ENCODE data around the gene GSTO2.

GSTO2 gene

DNA sequence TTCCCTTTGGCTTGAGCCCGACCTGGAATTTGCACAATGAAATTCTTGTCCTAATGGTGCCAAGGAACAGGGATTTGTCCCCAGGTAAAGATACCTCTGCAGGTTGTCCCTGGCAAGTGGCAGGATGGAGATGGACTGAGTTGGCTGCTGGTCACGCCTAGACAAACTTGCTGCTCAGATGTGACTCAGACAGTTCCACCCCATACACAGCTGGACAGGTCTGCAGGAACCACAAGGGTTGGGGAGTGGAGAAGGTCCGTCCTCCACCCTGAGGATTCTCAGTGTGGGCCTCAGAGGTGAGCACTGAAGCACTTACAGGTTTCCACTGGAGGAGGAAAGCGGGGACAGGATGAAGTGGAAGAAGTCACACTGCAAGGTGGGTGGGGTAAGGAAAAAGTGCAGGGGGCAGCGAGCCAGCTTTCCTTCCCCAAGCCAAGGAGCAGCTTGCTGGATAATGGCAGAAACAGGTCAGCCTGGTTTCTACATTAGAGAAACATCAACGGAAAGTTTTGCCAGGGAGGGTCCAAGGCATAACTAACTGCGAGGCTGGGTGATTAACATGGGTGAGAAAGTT is 48.8 kb downstream of the GSTO2 start:
- no peaks in the 10 kb centered on the region for H3K36me3 ChIP-seq (ENCODE audit: control insufficient read depth, insufficient read depth, low read length)
- 92% methylated on average over 7 of the region's 7 CpGs for WGBS, 2 experiments
- H3K27me3 ChIP-seq (ENCODE audit: control insufficient read depth, insufficient read depth, low read length, poor library complexity, severe bottlenecking), result peaks cover 8% of the 10 kb centered on the region
- no peaks in the 10 kb centered on the region for H3K9me3 ChIP-seq (ENCODE audit: control insufficient read depth, low read length)
- H3K27ac ChIP-seq (ENCODE audit: insufficient read depth, low read depth, low read length, poor library complexity, severe bottlenecking), result no peak overlapping the region
- no peak overlapping the region for H3K4me3 ChIP-seq (ENCODE audit: insufficient read depth, low read depth, low read length)
- H3K4me1 ChIP-seq (ENCODE audit: control insufficient read depth, insufficient read depth, low read length), result peaks cover 12% of the 10 kb centered on the region

DNA sequence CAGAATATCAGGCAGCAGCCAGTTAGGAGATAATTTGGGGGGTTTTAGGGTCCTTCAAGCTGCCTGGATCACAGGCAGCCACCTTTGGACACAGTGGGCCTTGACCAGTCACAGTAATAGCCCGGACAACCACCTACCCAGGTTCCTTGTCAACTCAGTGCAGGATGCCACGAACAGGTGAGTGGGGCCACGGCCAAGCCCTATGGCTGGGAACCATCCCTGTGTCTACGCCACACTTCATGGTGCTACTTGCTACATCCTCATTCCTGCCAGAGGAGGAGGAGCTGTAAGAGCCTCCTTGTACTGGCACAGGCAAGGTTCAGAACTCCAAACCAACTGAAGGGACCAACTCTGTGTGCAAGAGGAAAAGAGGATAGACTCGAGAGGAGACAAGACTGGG is 49.3 kb downstream of the GSTO2 start:
- 91 to 92% methylated on average over 5 of the region's 5 CpGs for WGBS, 2 experiments
- H3K36me3 ChIP-seq (ENCODE audit: control insufficient read depth, insufficient read depth, low read length), result no peaks in the 10 kb centered on the region
- peaks cover 13% of the 10 kb centered on the region for H3K4me1 ChIP-seq (ENCODE audit: control insufficient read depth, insufficient read depth, low read length)

DNA sequence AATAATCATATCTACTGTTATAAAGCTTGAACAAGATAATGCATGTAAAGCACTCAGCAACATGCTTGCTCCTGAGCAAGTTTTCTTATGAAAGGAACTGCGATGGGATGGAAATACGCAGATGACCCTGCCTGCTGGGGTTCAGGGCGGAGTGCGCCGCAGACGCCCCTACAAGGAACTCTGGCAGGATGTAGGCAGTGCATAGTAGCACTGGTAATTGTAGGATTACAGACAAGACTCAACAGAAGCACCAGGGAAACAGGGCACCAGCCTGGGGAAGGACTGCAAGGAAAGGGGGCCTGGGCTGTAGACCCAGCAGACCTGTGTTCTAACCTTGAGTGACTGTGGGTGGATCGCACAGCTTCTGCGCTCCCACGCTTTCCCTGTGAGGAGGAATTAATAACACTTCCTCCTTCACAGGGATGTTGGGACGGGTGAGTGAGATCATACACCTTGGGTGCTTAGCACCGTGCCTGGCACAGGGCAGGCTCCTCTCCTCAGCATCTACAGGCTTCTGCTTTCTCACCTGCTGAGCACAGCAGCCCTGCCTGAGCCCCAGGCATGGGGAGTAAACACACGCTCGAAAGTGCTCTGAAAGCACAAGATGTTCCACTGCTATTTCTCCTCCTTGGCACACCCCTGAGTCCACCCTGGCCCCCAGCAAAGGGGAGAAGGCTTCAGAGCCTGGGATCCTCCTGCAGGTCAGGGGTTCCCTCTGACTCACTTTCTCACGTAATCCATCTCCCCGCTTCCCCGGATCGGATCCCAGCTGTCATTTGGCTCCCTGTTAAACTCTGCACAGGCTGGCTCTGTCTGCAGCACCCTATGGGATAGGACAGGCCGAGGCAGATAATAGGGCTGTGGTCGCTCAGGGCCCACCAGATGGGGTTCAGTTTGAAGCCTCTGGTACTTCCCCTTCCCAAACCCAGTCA is 50.1 kb downstream of the GSTO2 start:
- no peak overlapping the region for H3K27ac ChIP-seq (ENCODE audit: insufficient read depth, low read depth, low read length, poor library complexity, severe bottlenecking)
- no peaks in the 10 kb centered on the region for H3K36me3 ChIP-seq (ENCODE audit: control insufficient read depth, insufficient read depth, low read length)
- H3K27me3 ChIP-seq (ENCODE audit: control insufficient read depth, insufficient read depth, low read length, poor library complexity, severe bottlenecking), result peaks cover 16% of the 10 kb centered on the region
- H3K9me3 ChIP-seq (ENCODE audit: control insufficient read depth, low read length), result no peaks in the 10 kb centered on the region
- 90 to 92% methylated on average over 19 of the region's 19 CpGs for WGBS, 2 experiments
- H3K4me1 ChIP-seq (ENCODE audit: control insufficient read depth, insufficient read depth, low read length), result peaks cover 13% of the 10 kb centered on the region
- no peak overlapping the region for H3K4me3 ChIP-seq (ENCODE audit: insufficient read depth, low read depth, low read length)

More for the DNA sequence above, 49.3 kb downstream of the GSTO2 start:
- H3K27ac ChIP-seq (ENCODE audit: insufficient read depth, low read depth, low read length, poor library complexity, severe bottlenecking), result no peak overlapping the region
- H3K4me3 ChIP-seq (ENCODE audit: insufficient read depth, low read depth, low read length), result no peak overlapping the region
- H3K27me3 ChIP-seq (ENCODE audit: control insufficient read depth, insufficient read depth, low read length, poor library complexity, severe bottlenecking), result peaks cover 11% of the 10 kb centered on the region
- H3K9me3 ChIP-seq (ENCODE audit: control insufficient read depth, low read length), result no peaks in the 10 kb centered on the region

DNA sequence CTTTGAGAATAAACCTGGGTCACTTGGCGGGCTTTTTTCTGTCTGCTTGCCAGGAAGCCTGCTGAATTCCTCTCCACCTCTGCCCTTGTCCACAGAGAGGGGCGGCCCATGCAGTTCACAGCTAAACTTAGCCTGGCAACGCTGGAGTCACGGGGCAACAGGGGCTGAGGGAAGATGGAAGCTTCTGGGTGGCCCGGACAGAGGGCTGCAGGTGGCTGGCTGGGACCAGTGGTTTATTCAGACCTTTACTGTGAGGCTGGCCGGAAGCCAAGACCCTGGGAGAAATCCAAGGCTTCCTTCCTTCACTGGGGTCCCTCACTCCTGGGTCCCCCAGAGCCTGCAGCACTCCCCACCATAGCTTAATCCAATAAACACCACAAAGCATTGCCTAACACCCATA is 52.2 kb downstream of the GSTO2 start:
- Histone ChIP-seq H3K27ac (ENCODE audit: insufficient read depth, low read depth, low read length, poor library complexity, severe bottlenecking) (no peak overlapping the region), H3K4me1 (ENCODE audit: control insufficient read depth, insufficient read depth, low read length) (peaks cover 15% of the 10 kb centered on the region)
- WGBS, 2 experiments, result 93 to 94% methylated on average over 6 of the region's 6 CpGs

DNA sequence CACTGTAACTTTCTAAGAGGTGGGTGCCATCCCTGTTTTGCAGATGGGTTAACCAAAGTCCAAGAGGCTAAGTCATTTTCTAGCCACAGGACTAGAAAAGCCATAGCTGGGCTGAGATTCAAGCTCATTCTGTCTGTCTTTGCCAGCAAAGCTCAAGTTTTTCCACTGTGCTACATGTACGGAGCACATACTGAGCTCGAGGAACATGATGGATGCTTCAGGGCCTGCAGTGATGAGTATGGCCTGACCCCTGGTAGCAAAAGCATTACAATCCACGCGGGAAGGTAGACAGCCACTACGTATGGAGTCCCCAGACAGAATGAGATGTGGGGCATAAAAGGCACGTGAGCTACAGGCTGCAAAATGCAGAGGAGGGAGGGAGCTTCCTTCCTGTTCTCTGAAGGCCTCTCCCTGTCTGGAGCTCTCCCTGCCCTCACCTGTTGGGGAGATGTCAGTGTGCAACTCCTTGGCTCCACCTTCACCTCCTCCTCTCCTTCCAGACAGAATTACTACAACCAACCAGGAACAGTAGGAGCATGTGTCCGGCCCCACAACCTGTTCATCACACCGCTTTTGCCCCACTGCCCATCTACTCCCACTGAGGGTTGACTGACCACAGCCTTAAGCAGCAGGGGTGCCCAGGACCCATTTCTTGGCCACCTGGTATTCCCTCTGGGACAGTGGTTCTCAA is 52.9 kb downstream of the GSTO2 start:
- peaks cover 44% of the 10 kb centered on the region for H3K27me3 ChIP-seq (ENCODE audit: control insufficient read depth, insufficient read depth, low read length, poor library complexity, severe bottlenecking)
- no peaks in the 10 kb centered on the region for H3K36me3 ChIP-seq (ENCODE audit: control insufficient read depth, insufficient read depth, low read length)
- H3K4me3 ChIP-seq (ENCODE audit: insufficient read depth, low read depth, low read length), result no peak overlapping the region
- H3K9me3 ChIP-seq (ENCODE audit: control insufficient read depth, low read length), result no peaks in the 10 kb centered on the region
- H3K4me1 ChIP-seq (ENCODE audit: control insufficient read depth, insufficient read depth, low read length), result peaks cover 19% of the 10 kb centered on the region
- no peak overlapping the region for H3K27ac ChIP-seq (ENCODE audit: insufficient read depth, low read depth, low read length, poor library complexity, severe bottlenecking)
- WGBS, 2 experiments, result 91 to 92% methylated on average over 8 of the region's 8 CpGs

More for the DNA sequence above, 52.2 kb downstream of the GSTO2 start:
- Histone ChIP-seq H3K27me3 (ENCODE audit: control insufficient read depth, insufficient read depth, low read length, poor library complexity, severe bottlenecking) (peaks cover 38% of the 10 kb centered on the region), H3K4me3 (ENCODE audit: insufficient read depth, low read depth, low read length) (no peak overlapping the region), H3K36me3 (ENCODE audit: control insufficient read depth, insufficient read depth, low read length) (no peaks in the 10 kb centered on the region), H3K9me3 (ENCODE audit: control insufficient read depth, low read length) (no peaks in the 10 kb centered on the region)

DNA sequence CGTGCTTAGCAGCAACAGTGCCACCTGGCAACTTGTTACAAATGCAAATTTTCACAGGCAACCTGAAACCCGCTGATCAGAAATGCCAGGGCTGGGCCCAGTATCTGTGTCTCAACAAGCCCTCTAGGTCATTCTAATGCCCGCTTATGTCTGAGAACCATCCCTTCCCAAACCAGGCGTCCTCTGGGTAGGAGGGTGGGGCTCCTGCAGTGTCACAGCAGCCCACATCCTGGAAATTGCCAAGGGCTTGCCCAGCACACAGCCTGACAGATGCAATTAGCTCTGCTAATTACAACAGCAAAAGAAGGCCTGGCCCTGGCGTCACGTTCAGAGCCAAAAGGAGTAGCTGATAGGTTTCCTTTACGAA is 53.4 kb downstream of the GSTO2 start:
- Histone ChIP-seq H3K4me3 (ENCODE audit: insufficient read depth, low read depth, low read length) (no peak overlapping the region), H3K27ac (ENCODE audit: insufficient read depth, low read depth, low read length, poor library complexity, severe bottlenecking) (no peak overlapping the region), H3K9me3 (ENCODE audit: control insufficient read depth, low read length) (no peaks in the 10 kb centered on the region), H3K4me1 (ENCODE audit: control insufficient read depth, insufficient read depth, low read length) (peaks cover 22% of the 10 kb centered on the region), H3K27me3 (ENCODE audit: control insufficient read depth, insufficient read depth, low read length, poor library complexity, severe bottlenecking) (peaks cover 50% of the 10 kb centered on the region), H3K36me3 (ENCODE audit: control insufficient read depth, insufficient read depth, low read length) (no peaks in the 10 kb centered on the region)
- 75 to 76% methylated on average over 7 of the region's 7 CpGs for WGBS, 2 experiments

DNA sequence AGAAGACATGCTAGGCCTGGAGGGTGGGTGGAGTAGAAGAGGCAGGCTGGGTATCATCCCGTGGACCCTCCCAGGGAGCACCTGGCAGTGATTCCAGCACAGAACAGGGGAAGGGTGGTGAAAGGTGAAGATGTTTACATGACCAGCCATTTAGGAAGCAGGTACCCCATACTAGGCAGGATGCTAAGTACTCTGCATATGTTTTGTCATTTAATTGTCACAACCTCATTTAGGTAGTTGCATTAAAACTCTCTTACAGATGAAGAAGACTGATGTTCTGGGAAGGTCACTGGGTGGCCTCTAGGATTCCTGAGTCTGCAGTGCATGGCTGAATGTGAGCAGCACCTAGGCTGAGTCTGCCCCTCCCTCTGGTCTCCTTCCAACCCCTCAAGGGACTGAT is 54.1 kb downstream of the GSTO2 start:
- H3K9me3 ChIP-seq (ENCODE audit: control insufficient read depth, low read length), result no peaks in the 10 kb centered on the region
- H3K4me1 ChIP-seq (ENCODE audit: control insufficient read depth, insufficient read depth, low read length), result peaks cover 28% of the 10 kb centered on the region
- no peak overlapping the region for H3K27ac ChIP-seq (ENCODE audit: insufficient read depth, low read depth, low read length, poor library complexity, severe bottlenecking)
- no peak overlapping the region for H3K4me3 ChIP-seq (ENCODE audit: insufficient read depth, low read depth, low read length)
- WGBS, 2 experiments, result 79 to 91% methylated on average over 1 of the region's 1 CpG
- no peaks in the 10 kb centered on the region for H3K36me3 ChIP-seq (ENCODE audit: control insufficient read depth, insufficient read depth, low read length)
- peaks cover 57% of the 10 kb centered on the region for H3K27me3 ChIP-seq (ENCODE audit: control insufficient read depth, insufficient read depth, low read length, poor library complexity, severe bottlenecking)

DNA sequence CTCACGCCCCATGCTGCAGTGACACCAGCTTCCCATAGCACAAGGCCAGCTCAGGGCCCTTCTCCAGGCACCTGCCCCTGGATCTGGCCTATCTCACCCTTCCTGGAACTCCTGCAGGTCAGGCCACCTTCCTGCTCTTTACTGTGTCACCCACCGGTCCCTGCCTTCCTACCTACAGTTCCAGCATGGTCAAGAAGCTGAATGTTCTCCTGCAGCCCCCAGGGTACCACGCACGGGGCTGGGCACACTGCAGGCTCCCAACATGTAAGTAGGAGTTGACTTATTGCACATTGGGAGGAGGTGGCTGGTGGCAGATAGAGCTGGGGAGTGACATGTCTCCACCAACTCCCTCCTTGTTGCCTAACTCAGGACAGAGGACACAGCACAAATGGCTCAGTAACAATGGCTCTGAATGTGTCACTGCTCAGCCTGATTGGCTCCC is 54.8 kb downstream of the GSTO2 start:
- Histone ChIP-seq H3K9me3 (ENCODE audit: control insufficient read depth, low read length) (no peaks in the 10 kb centered on the region), H3K27ac (ENCODE audit: insufficient read depth, low read depth, low read length, poor library complexity, severe bottlenecking) (no peak overlapping the region), H3K36me3 (ENCODE audit: control insufficient read depth, insufficient read depth, low read length) (no peaks in the 10 kb centered on the region), H3K27me3 (ENCODE audit: control insufficient read depth, insufficient read depth, low read length, poor library complexity, severe bottlenecking) (peaks cover 59% of the 10 kb centered on the region), H3K4me3 (ENCODE audit: insufficient read depth, low read depth, low read length) (no peak overlapping the region), H3K4me1 (ENCODE audit: control insufficient read depth, insufficient read depth, low read length) (peaks cover 33% of the 10 kb centered on the region)
- 94 to 96% methylated on average over 4 of the region's 4 CpGs for WGBS, 2 experiments

DNA sequence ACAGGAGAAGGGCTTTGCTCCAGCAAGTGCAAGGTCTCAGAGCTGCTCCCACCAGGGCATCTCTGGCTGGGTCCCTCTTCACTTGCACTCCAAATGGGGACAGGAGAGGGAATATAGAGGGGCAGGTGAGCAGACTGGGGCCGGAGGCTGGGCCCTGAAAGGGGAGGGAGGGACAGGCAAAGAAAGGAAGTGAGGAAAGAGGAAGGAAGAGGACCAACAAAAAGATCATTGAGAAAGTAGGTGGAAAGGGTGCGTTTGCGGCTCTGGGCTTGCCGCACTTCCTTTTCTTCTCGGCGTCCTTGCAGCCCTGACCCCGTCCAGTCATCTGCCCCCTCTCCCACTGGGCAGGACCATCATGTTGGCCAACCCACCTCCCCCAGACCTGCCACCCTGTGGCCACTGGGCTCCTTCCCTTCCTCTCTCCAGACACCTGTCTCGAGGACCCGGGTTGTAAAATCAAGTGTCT is 55.3 kb downstream of the GSTO2 start:
- H3K4me3 ChIP-seq (ENCODE audit: insufficient read depth, low read depth, low read length), result no peak overlapping the region
- H3K36me3 ChIP-seq (ENCODE audit: control insufficient read depth, insufficient read depth, low read length), result no peaks in the 10 kb centered on the region
- WGBS, 2 experiments, result 87 to 92% methylated on average over 9 of the region's 9 CpGs
- H3K27ac ChIP-seq (ENCODE audit: insufficient read depth, low read depth, low read length, poor library complexity, severe bottlenecking), result no peak overlapping the region
- no peaks in the 10 kb centered on the region for H3K9me3 ChIP-seq (ENCODE audit: control insufficient read depth, low read length)
- H3K27me3 ChIP-seq (ENCODE audit: control insufficient read depth, insufficient read depth, low read length, poor library complexity, severe bottlenecking), result peaks cover 61% of the 10 kb centered on the region
- peaks cover 35% of the 10 kb centered on the region for H3K4me1 ChIP-seq (ENCODE audit: control insufficient read depth, insufficient read depth, low read length)

DNA sequence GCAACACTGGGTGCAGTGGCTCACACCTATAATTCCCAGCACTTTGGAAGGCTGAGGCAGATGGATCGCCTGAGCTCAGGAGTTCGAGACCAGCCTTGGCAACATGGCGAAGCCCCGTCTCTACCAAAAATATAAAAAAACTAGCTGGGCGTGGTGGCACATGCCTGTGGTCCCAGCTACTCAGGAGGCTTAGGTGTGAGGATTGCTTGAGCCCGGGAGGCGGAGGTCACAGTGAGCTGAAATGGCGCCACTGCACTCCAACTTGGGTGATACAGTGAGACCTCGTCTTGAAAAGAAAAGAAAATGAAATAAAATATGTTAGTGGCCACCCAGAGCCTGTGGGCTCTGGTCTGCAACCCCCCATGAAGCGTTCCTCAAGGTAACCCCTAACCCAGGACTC is 55.9 kb downstream of the GSTO2 start:
- 92 to 93% methylated on average over 10 of the region's 10 CpGs for WGBS, 2 experiments
- H3K27ac ChIP-seq (ENCODE audit: insufficient read depth, low read depth, low read length, poor library complexity, severe bottlenecking), result no peak overlapping the region
- no peaks in the 10 kb centered on the region for H3K36me3 ChIP-seq (ENCODE audit: control insufficient read depth, insufficient read depth, low read length)
- H3K27me3 ChIP-seq (ENCODE audit: control insufficient read depth, insufficient read depth, low read length, poor library complexity, severe bottlenecking), result peaks cover 67% of the 10 kb centered on the region
- H3K4me3 ChIP-seq (ENCODE audit: insufficient read depth, low read depth, low read length), result no peak overlapping the region
- H3K4me1 ChIP-seq (ENCODE audit: control insufficient read depth, insufficient read depth, low read length), result peaks cover 37% of the 10 kb centered on the region
- H3K9me3 ChIP-seq (ENCODE audit: control insufficient read depth, low read length), result no peaks in the 10 kb centered on the region

Measured in ectodermal cell (in vitro differentiated cells).